HepG2 (cell line): ENCODE data around the gene FBXW4. TPM values are rescaled to one million over a fixed set of nuclear protein-coding genes. Genes with fewer than 3 reads are reported as not detected.

Experiments
- ATAC-seq: fragments of 200-7000 bp; cut with Tn5 transposase; 3 replicates; pipeline ENCODE4 v1.9.1; 2020; ENCODE audit warnings: mild to moderate bottlenecking, moderate library complexity
- BruUV-seq: library from RNA; stranded (reverse); fragments of 400-500 nt; replicated peaks from 2 replicates; lab custom pipeline; 2021; lab: Mats Ljungman, UMichigan
- CTCF ChIA-PET: fragments of 300-600 bp; formaldehyde crosslinking; extraction: SDS; loops from one replicate; lab custom pipeline; 2021; ENCODE audit warnings: low total read pairs, inconsistent platforms, low intra/inter-chr PET ratio; lab: Yijun Ruan, JAX
- POLR2A ChIA-PET: fragments of 350-600 bp; sonication (Branson Sonifier 250); formaldehyde crosslinking; loops from one replicate; lab custom pipeline; 2020; ENCODE audit warnings: antibody characterized with exemption, inconsistent platforms; lab: Yijun Ruan, JAX
- DNase-seq: peaks from one replicate; pipeline ENCODE4 v3.0.0-alpha.2; 2015; ENCODE audit warnings: low spot score
- FAIRE-seq: peaks from 3 replicates; lab custom pipeline; 2011; peaks lifted over from hg19 to GRCh38; lab: Jason Lieb, UNC
- H2AFZ ChIP-seq: one replicate; pipeline ENCODE4 v1.6.1; 2011; ENCODE audit warnings: low read length, inconsistent platforms
- H3K27ac ChIP-seq: fragments of 300-600 bp; 3 replicates; pipeline ENCODE4 v1.8.0; 2011; ENCODE audit warnings: mixed run types, mild to moderate bottlenecking, mixed read lengths, low read length, inconsistent platforms; ENCODE audit not compliant: insufficient read depth; ENCODE audit errors: extremely low read length
- H3K27me3 ChIP-seq, 2 experiments: fragments of 200-600 bp in 1 of 2; 2 replicates in 1 of 2; 3 replicates in 1 of 2; pipeline versions ENCODE4 v1.6.0 to v1.8.0; 2011; ENCODE audit warnings: low read length in 2 of 2, mild to moderate bottlenecking in 2 of 2, moderate library complexity in 2 of 2, inconsistent platforms in 1 of 2; ENCODE audit not compliant: insufficient read depth in 2 of 2, control insufficient read depth in 1 of 2
- H3K36me3 ChIP-seq, 2 experiments: fragments of 200-600 bp in 1 of 2; replicated peaks in 1 of 2; 2 replicates in 1 of 2; 3 replicates in 1 of 2; pipeline versions ENCODE4 v1.5.1 to v1.8.0; 2011; ENCODE audit warnings: low read length in 2 of 2, inconsistent platforms in 1 of 2; ENCODE audit not compliant: insufficient read depth in 2 of 2, control insufficient read depth in 1 of 2
- H3K4me1 ChIP-seq: 2 replicates; pipeline ENCODE4 v1.5.1; 2012; ENCODE audit warnings: low read length, inconsistent platforms; ENCODE audit not compliant: insufficient read depth
- H3K4me2 ChIP-seq: 2 replicates; pipeline ENCODE4 v1.6.0; 2011; ENCODE audit warnings: low read depth, low read length, inconsistent platforms
- H3K4me3 ChIP-seq, 3 experiments: fragments of 200-600 bp in 1 of 3; sonication (generic), shearing (Covaris generic) in 1 of 3; replicated peaks in 1 of 3; 2 replicates each; pipeline ENCODE4 v1.5.1; 2011 to 2016; ENCODE audit warnings: low read length in 3 of 3, inconsistent platforms in 2 of 3, low read depth in 2 of 3, mild to moderate bottlenecking in 2 of 3, control low read depth in 1 of 3, mixed read lengths in 1 of 3; ENCODE audit not compliant: insufficient read depth in 1 of 3
- H3K79me2 ChIP-seq: one replicate; pipeline ENCODE4 v1.6.1; 2011; ENCODE audit warnings: low read length, inconsistent platforms; ENCODE audit not compliant: insufficient read depth
- H3K9ac ChIP-seq: 2 replicates; pipeline ENCODE4 v1.6.0; 2011; ENCODE audit warnings: mild to moderate bottlenecking, low read depth, low read length, inconsistent platforms; ENCODE audit not compliant: insufficient read depth
- H3K9me3 ChIP-seq: 2 replicates; pipeline ENCODE4 v1.5.1; 2012; ENCODE audit warnings: mild to moderate bottlenecking, low read length
- H4K20me1 ChIP-seq: 2 replicates; pipeline ENCODE4 v1.6.0; 2011; ENCODE audit warnings: inconsistent platforms, mild to moderate bottlenecking, low read length, moderate library complexity; ENCODE audit not compliant: insufficient read depth
- AGO2 ChIP-seq: fragments of 200-400 bp; formaldehyde crosslinking; optimal IDR thresholded peaks from 2 replicates; pipeline ENCODE3; 2017; ENCODE audit warnings: mild to moderate bottlenecking, low read depth, low read length, moderate library complexity
- CREM ChIP-seq, 2 experiments: sonication (generic) in 1 of 2; formaldehyde crosslinking in 1 of 2; IDR thresholded peaks; 2 replicates each; pipeline versions ENCODE4 v1.4.0 to v1.6.1; 2016 to 2020; ENCODE audit warnings: antibody characterized with exemption in 1 of 2, mild to moderate bottlenecking in 1 of 2, missing genetic modification reagents in 1 of 2
- ETV6 ChIP-seq: sonication (generic); formaldehyde crosslinking; conservative IDR thresholded peaks from 2 replicates; pipeline ENCODE4 v1.4.0; 2020; ENCODE audit warnings: missing genetic modification reagents
- IKZF5 ChIP-seq: IDR thresholded peaks from 2 replicates; pipeline ENCODE4 v1.6.1; 2018; ENCODE audit warnings: missing genetic modification reagents, mild to moderate bottlenecking, missing compliant biosample characterization
- JUN ChIP-seq: sonication (generic); formaldehyde crosslinking; IDR thresholded peaks from 2 replicates; pipeline ENCODE4 v1.4.0; 2020; ENCODE audit warnings: mild to moderate bottlenecking, missing genetic modification reagents
- MAFG ChIP-seq: sonication (generic); formaldehyde crosslinking; IDR thresholded peaks from 2 replicates; pipeline ENCODE4 v1.5.1; 2020; ENCODE audit warnings: mild to moderate bottlenecking, missing genetic modification reagents
- RFXANK ChIP-seq: IDR thresholded peaks from 2 replicates; pipeline ENCODE4 v1.6.1; 2016
- SIX4 ChIP-seq: sonication (generic); formaldehyde crosslinking; IDR thresholded peaks from 2 replicates; pipeline ENCODE4 v1.4.0; 2020; ENCODE audit warnings: missing genetic modification reagents
- WGBS: methylation state at CpG from one replicate; pipeline ENCODE4 v1.1.6; 2017; ENCODE audit warnings: low lambda C conversion rate; 5-methylcytosine and 5-hydroxymethylcytosine counted together
- in situ Hi-C: cut with HindIII; loops from 2 replicates; pipeline ENCODE4 v1.10.0; 2017; ENCODE audit warnings: low pct_unique_long_range_greater_than_20kb; ENCODE audit not compliant: extremely low pct_ligation_motif_present
- intact Hi-C: fragments of 100-400 bp; cut with micrococcal nuclease; formaldehyde crosslinking; loops from one replicate; pipeline ENCODE4 v1.10.0; 2022; ENCODE audit not compliant: unreplicated experiment
- polyA plus RNA-seq, 8 experiments: library from polyadenylated mRNA; depleted of rRNA in 3 of 8; stranded (reverse) in 7 of 8; unstranded in 1 of 8; fragments of >200 nt; fragmentation: Illumina TruSeq in 4 of 8; extraction: Trizol in 4 of 8; gene quantifications; 2 replicates each; pipeline versions ENCODE4 v1.2.1 to v1.2.3, GENCODE V29; 2011 to 2016; ENCODE audit warnings: low read depth in 4 of 8, missing spikeins in 1 of 8, mixed read lengths in 1 of 8; ENCODE audit not compliant: insufficient read depth in 1 of 8
- total RNA-seq, 5 experiments: library from RNA; depleted of rRNA; stranded (reverse); fragments of >200 nt; fragmentation: Illumina TruSeq; extraction: Trizol; gene quantifications; 2 replicates each; pipeline ENCODE4 v1.2.3, GENCODE V29; 2016; ENCODE audit warnings: low read depth in 1 of 5
- TF ChIP-seq, protein P1 (sequence below): sonication (generic); formaldehyde crosslinking; IDR thresholded peaks from 2 replicates; pipeline ENCODE4 v1.5.1; 2020; ENCODE audit warnings: missing genetic modification reagents, mild to moderate bottlenecking, borderline replicate concordance
- TF ChIP-seq, protein P2 (sequence below): sonication (generic); formaldehyde crosslinking; IDR thresholded peaks from 2 replicates; pipeline ENCODE4 v1.4.0; 2020; ENCODE audit warnings: missing genetic modification reagents, borderline replicate concordance

FBXW4 gene
- total and polyA plus RNA-seq, 2 of the 13 experiments (the other 11 are each of a cell fraction or from before 2014, with no cell fraction given) = 23.5 to 33.7 TPM

DNA sequence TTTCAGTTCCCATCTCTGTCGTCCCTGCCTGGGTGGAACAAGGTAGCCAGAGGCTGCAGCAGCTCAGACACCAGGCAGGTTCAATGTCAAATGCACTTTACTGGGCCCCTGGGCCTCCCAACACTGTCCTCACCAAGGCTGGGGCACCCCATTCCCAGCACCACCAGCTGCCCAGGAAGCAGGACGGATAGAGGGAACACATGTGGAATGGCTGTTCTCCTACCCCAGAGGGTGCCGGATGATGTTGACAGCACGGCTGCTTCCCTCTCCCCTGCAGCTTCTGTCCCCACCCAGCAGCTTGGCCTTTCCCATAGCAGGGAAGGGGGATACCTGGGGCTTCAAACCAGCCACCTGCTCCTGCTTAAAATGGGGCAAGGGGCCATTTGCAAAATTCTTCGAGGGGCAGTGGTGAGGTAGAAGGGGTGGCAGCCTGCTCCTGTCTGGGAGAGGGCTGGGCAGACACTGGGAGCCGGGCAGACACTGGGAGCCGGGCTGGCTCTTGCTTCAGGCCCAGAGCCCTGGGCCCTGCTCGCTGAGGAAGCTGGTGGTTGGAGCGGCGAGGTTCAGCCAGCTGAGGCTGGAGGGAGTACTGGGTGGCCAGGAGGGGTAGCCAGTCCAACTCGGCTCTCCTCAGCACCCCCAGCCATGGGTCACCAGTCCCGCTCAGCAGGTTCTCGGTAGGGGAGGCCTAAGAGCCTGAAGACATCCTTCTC, 116.0 kb downstream of the FBXW4 start:
- ATAC-seq (no peak), FAIRE-seq (no peak), DNase-seq (no peak)
- Histone ChIP-seq H3K4me3 (no peak overlapping the region), H3K4me2 (no peak overlapping the region), H4K20me1 (no peaks in the 10 kb centered on the region), H3K27ac (no peak overlapping the region), H3K79me2 (no peaks in the 10 kb centered on the region), H3K4me1 (no peaks in the 10 kb centered on the region), H3K36me3 (peaks cover 0 to 17% of the 10 kb centered on the region in 2 experiments; a peak in 4 of 5 replicates), H3K27me3 (no peaks in the 10 kb centered on the region), H3K9me3 (no peaks in the 10 kb centered on the region), H2AFZ (no peak overlapping the region), H3K9ac (no peak overlapping the region)
- POLR2A ChIA-PET = interaction anchor here (0.9 kb wide), 1 partner anchor 9 kb away, joined by 5 read pairs; the partner anchor contains the start of genes DPCD and POLL
- intact Hi-C loops (no loop called here), in situ Hi-C loops (no loop called here)
- CTCF ChIA-PET = no interaction called here
- BruUV-seq = no TSS peak
- TF ChIP-seq IKZF5 (CRISPR knock-in tag) (no peak), AGO2 (peak; percentile 53)
- WGBS = 87% methylated on average over 7 of the region's 13 CpGs

- POLR2A ChIA-PET = interaction anchor here (0.9 kb wide), 1 partner anchor 10 kb away, joined by 5 read pairs; the partner anchor contains the start of genes DPCD and POLL
- peaks cover 0 to 12% of the 10 kb centered on the region in 2 experiments; a peak in 4 of 5 replicates for H3K36me3 ChIP-seq
- no TSS peak for BruUV-seq
- H3K27ac ChIP-seq = no peak overlapping the region
- H3K4me3 ChIP-seq = no peak overlapping the region
- WGBS = 95% methylated on average over 5 of the region's 5 CpGs
- H3K79me2 ChIP-seq = no peaks in the 10 kb centered on the region
- in situ Hi-C loops = no loop called here
- H2AFZ ChIP-seq = no peak overlapping the region
- no peaks in the 10 kb centered on the region for H3K9me3 ChIP-seq
- H3K4me1 ChIP-seq = no peaks in the 10 kb centered on the region
- H3K9ac ChIP-seq = no peak overlapping the region
- H3K27me3 ChIP-seq = no peaks in the 10 kb centered on the region
- DNase-seq = no peak
- intact Hi-C loops = no loop called here
- no peak for FAIRE-seq
- no peak for ATAC-seq
- H3K4me2 ChIP-seq = no peak overlapping the region
- no peaks in the 10 kb centered on the region for H4K20me1 ChIP-seq
- CTCF ChIA-PET = no interaction called here
- TF ChIP-seq MAFG (CRISPR knock-in tag) (no peak), CREM (IDR thresholded peaks at IDR 0.05) (no peak), CREM (CRISPR knock-in tag; IDR thresholded peaks at IDR 0.05) (no peak), RFXANK (no peak), ETV6 (CRISPR knock-in tag) (no peak), SIX4 (CRISPR knock-in tag) (no peak), JUN (CRISPR knock-in tag) (no peak)
- TF ChIP-seq, protein P1, sequence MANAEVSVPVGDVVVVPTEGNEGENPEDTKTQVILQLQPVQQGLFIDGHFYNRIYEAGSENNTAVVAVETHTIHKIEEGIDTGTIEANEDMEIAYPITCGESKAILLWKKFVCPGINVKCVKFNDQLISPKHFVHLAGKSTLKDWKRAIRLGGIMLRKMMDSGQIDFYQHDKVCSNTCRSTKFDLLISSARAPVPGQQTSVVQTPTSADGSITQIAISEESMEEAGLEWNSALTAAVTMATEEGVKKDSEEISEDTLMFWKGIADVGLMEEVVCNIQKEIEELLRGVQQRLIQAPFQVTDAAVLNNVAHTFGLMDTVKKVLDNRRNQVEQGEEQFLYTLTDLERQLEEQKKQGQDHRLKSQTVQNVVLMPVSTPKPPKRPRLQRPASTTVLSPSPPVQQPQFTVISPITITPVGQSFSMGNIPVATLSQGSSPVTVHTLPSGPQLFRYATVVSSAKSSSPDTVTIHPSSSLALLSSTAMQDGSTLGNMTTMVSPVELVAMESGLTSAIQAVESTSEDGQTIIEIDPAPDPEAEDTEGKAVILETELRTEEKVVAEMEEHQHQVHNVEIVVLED (CRISPR knock-in tag) = no peak
- TF ChIP-seq, protein P2, sequence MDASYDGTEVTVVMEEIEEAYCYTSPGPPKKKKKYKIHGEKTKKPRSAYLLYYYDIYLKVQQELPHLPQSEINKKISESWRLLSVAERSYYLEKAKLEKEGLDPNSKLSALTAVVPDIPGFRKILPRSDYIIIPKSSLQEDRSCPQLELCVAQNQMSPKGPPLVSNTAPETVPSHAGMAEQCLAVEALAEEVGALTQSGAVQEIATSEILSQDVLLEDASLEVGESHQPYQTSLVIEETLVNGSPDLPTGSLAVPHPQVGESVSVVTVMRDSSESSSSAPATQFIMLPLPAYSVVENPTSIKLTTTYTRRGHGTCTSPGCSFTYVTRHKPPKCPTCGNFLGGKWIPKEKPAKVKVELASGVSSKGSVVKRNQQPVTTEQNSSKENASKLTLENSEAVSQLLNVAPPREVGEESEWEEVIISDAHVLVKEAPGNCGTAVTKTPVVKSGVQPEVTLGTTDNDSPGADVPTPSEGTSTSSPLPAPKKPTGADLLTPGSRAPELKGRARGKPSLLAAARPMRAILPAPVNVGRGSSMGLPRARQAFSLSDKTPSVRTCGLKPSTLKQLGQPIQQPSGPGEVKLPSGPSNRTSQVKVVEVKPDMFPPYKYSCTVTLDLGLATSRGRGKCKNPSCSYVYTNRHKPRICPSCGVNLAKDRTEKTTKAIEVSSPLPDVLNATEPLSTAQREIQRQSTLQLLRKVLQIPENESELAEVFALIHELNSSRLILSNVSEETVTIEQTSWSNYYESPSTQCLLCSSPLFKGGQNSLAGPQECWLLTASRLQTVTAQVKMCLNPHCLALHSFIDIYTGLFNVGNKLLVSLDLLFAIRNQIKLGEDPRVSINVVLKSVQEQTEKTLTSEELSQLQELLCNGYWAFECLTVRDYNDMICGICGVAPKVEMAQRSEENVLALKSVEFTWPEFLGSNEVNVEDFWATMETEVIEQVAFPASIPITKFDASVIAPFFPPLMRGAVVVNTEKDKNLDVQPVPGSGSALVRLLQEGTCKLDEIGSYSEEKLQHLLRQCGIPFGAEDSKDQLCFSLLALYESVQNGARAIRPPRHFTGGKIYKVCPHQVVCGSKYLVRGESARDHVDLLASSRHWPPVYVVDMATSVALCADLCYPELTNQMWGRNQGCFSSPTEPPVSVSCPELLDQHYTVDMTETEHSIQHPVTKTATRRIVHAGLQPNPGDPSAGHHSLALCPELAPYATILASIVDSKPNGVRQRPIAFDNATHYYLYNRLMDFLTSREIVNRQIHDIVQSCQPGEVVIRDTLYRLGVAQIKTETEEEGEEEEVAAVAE (CRISPR knock-in tag) = no peak
Observed at GRCh38 chr10:101578192-101578591, 116.8 kb downstream of the FBXW4 start.
